Heart left ventricle (tissue), 16 donors: ENCODE measurements around the gene IMMP2L. TPM values are rescaled to one million over a fixed set of nuclear protein-coding genes. Genes with fewer than 3 reads are reported as not detected.

Experiments used
- ATAC-seq, 4 donors: fragments of 200-7000 bp; cut with Tn5 transposase; one replicate each; pipeline ENCODE4 v1.9.1; 2020 to 2022; ENCODE audit warnings: moderate library complexity in 4 of 4, mild to moderate bottlenecking in 3 of 4, moderate number of reproducible peaks in 1 of 4
- DNase-seq, 5 donors: peaks; one replicate each; pipeline ENCODE4 v3.0.0-alpha.2; 2020
- H3K27ac ChIP-seq, 12 donors: fragments of 200-600 bp; sonication (generic) in 4 of 12; one replicate each; pipeline versions ENCODE4 v1.5.0 to v1.8.0; 2016 to 2022; ENCODE audit warnings: mild to moderate bottlenecking in 2 of 12
- H3K27me3 ChIP-seq, 9 donors: fragments of 200-600 bp; sonication (generic) in 2 of 9; one replicate each; pipeline versions ENCODE4 v1.5.1 to v1.8.0; 2016 to 2022; ENCODE audit warnings: mild to moderate bottlenecking in 3 of 9
- H3K36me3 ChIP-seq, 9 donors: fragments of 200-600 bp; sonication (generic) in 2 of 9; one replicate each; pipeline versions ENCODE4 v1.5.0 to v1.8.0; 2018 to 2022; ENCODE audit warnings: mild to moderate bottlenecking in 2 of 9
- H3K4me1 ChIP-seq, 12 donors: fragments of 200-600 bp; sonication (generic) in 4 of 12; one replicate each; pipeline versions ENCODE4 v1.5.0 to v1.8.0; 2016 to 2022; ENCODE audit warnings: mild to moderate bottlenecking in 3 of 12
- H3K4me3 ChIP-seq, 12 donors: fragments of 200-600 bp; sonication (generic) in 4 of 12; one replicate each; pipeline versions ENCODE4 v1.5.0 to v1.8.0; 2017 to 2022; ENCODE audit warnings: mild to moderate bottlenecking in 9 of 12, moderate library complexity in 4 of 12
- H3K9me3 ChIP-seq, 12 donors: fragments of 200-600 bp; sonication (generic) in 4 of 12; one replicate each; pipeline versions ENCODE4 v1.5.0 to v1.8.0; 2016 to 2022; ENCODE audit warnings: mild to moderate bottlenecking in 1 of 12
- POLR2A ChIP-seq, 2 donors: fragments of 450-650 bp; IDR thresholded peaks; one replicate each; pipeline ENCODE4 v1.6.1; 2017; ENCODE audit warnings: antibody characterized with exemption in 2 of 2, mild to moderate bottlenecking in 2 of 2, moderate library complexity in 2 of 2
- WGBS, 4 donors: extraction: QIAGEN DNeasy Blood & Tissue Kit in 2 of 4; methylation state at CpG; one replicate each; pipeline versions ENCODE4 v1.1.5 to v1.1.7; 2013 to 2018; 5-methylcytosine and 5-hydroxymethylcytosine counted together
- intact Hi-C, 10 donors: fragments of 100-400 bp; cut with DNase I; formaldehyde crosslinking; loops; one replicate each; pipeline versions ENCODE4 v1.11.1 to v1.14.2; 2022
- polyA plus RNA-seq, 2 donors: library from polyadenylated mRNA; stranded (reverse); fragments of 200-250 nt; gene quantifications; one replicate each; pipeline ENCODE4 v1.2.3, GENCODE V29; 2013
- total RNA-seq, 9 donors: library from RNA; depleted of rRNA in 2 of 9; stranded (reverse); fragments of >200 nt in 2 of 9; fragmentation: NEBNext Ultra II Directional in 3 of 9; extraction: Animal tissue kit (Norgen Biotek cat#: 25700) in 3 of 9; gene quantifications; one replicate each; pipeline versions ENCODE4 v1.1.0 to v1.2.4, GENCODE V29; 2016 to 2023
- TF ChIP-seq, protein P1 (sequence below), 12 donors: fragments of 200-600 bp; sonication (generic) in 4 of 12; IDR thresholded peaks; one replicate each; pipeline versions ENCODE4 v1.5.0 to v1.8.0; 2018 to 2022; ENCODE audit warnings: antibody characterized with exemption in 12 of 12, mild to moderate bottlenecking in 5 of 12
- donor health status: ischemic (EF 13 %, LVEDD 7.1; RV severe dilation, severe dysfunction).
- donor health status: healthy with polysubstance abuse.
- donor health status: DM: no; HTN: yes; CAD: no.
- donor health status: DM: no; HTN: no; CAD: no.
- donor health status: ischemic (EF 25% LVEDD 6.9; RV normal size, moderate dysfunction).
- donor health status: ischemic (EF 25% LVEDD 5.7; RV mildly dilated, moderate dysfunction).
- donor health status: healthy.
- donor health status: DM: yes; HTN: yes; CAD: no.
- donor health status: ischemic (EF 35%, LVEDD 5.7; RV mildly dilated, moderate dysfunction).
- donor health status: nonischemic (EF 11% LVEDD 7.7; RV severe dilation, severe dysfunction).
- donor health status: DM: yes; HTN: yes; CAD: no.
- donor health status: PGD.
- donor health status: ischemic (EF 29% LVEDD 5.4; RV normal size, mild dysfunction).
- donor health status: nonischemic (EF 23%, LVEDD 6.1; RV moderate dilation, normal function).

IMMP2L gene
- total and polyA plus RNA-seq, 11 donors: 5.1 to 17.2 (median 15.9) TPM

DNA sequence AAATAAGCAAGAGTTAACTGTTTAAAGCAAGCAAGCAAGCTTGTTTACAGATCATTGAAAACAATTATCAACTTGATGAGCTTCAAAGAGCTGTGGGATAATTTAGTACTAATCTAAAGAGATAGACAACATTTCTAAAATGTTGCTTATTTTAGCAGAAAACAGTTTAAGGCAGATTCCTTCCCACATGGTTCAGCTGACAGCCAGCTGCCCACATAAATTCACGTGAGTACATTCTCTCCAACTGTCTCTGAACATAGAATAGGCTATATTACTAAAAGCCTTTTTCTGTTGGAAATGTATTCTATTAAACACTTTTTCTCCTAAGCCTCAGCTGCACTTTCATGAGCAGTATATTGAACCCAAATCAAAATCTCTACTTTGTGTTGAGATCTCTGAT is 297.3 kb downstream of the IMMP2L start:
- DNase-seq (no peak), ATAC-seq (no peak)
- Histone ChIP-seq H3K4me3 (no peak overlapping the region), H3K36me3 (no peaks in the 10 kb centered on the region), H3K4me1 (peaks cover 0 to 24% (median 7%) of the 10 kb centered on the region in 12 donors), H3K9me3 (no peaks in the 10 kb centered on the region), H3K27ac (no peak overlapping the region), H3K27me3 (no peaks in the 10 kb centered on the region)
- no peak for TF ChIP-seq POLR2A (IDR thresholded peaks at IDR 0.05)
- TF ChIP-seq, protein P1, sequence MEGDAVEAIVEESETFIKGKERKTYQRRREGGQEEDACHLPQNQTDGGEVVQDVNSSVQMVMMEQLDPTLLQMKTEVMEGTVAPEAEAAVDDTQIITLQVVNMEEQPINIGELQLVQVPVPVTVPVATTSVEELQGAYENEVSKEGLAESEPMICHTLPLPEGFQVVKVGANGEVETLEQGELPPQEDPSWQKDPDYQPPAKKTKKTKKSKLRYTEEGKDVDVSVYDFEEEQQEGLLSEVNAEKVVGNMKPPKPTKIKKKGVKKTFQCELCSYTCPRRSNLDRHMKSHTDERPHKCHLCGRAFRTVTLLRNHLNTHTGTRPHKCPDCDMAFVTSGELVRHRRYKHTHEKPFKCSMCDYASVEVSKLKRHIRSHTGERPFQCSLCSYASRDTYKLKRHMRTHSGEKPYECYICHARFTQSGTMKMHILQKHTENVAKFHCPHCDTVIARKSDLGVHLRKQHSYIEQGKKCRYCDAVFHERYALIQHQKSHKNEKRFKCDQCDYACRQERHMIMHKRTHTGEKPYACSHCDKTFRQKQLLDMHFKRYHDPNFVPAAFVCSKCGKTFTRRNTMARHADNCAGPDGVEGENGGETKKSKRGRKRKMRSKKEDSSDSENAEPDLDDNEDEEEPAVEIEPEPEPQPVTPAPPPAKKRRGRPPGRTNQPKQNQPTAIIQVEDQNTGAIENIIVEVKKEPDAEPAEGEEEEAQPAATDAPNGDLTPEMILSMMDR (IDR thresholded peaks at IDR 0.05): no peak
- WGBS, 4 donors: 79 to 93% (median 86%) methylated on average over 1 of the region's 1 CpG
- intact Hi-C loops: no loop called here

DNA sequence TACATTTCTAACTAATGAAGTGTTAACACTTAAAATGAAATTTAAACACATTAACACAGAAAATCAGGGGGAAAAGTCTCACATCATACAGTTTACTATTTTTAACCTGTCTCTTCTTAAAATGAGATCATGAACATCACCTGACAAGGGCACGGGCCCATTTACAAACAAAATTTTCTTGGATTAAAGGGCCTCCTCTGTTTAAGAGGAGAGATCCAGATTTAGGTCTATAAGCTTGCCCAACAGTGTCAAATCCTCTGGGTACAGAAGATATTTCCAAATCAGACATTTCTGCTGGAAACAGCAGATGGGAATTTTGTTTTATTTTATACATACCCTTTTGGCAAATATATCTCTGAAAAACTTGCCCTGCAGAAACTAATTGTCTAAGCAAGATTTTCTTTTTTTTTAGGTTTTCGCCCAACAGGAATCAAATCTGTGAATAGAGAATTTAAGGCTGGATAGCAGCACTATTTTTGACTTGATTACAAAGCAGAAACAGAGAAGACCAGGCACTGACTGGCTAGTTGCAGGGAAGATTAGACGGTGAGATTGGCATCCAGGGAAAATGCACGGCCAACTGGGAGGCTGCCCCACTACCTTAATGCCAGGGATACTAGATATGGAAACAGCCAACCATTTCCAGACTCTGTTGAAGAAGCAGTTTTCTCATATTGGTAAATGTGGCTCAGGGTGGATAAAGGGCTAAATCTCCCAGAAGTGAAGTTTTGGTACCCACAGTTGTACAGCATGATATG is 298.0 kb downstream of the IMMP2L start:
- no peak for DNase-seq
- Histone ChIP-seq H3K4me3 (no peak overlapping the region), H3K27me3 (no peaks in the 10 kb centered on the region), H3K9me3 (no peaks in the 10 kb centered on the region), H3K36me3 (no peaks in the 10 kb centered on the region), H3K4me1 (peaks cover 0 to 24% (median 7%) of the 10 kb centered on the region in 12 donors), H3K27ac (no peak overlapping the region)
- 60 to 69% (median 67%) methylated on average over 4 of the region's 4 CpGs for WGBS, 4 donors
- no peak for ATAC-seq
- TF ChIP-seq POLR2A (IDR thresholded peaks at IDR 0.05): no peak
- TF ChIP-seq, protein P1 (IDR thresholded peaks at IDR 0.05): no peak
- intact Hi-C loops: no loop called here

DNA sequence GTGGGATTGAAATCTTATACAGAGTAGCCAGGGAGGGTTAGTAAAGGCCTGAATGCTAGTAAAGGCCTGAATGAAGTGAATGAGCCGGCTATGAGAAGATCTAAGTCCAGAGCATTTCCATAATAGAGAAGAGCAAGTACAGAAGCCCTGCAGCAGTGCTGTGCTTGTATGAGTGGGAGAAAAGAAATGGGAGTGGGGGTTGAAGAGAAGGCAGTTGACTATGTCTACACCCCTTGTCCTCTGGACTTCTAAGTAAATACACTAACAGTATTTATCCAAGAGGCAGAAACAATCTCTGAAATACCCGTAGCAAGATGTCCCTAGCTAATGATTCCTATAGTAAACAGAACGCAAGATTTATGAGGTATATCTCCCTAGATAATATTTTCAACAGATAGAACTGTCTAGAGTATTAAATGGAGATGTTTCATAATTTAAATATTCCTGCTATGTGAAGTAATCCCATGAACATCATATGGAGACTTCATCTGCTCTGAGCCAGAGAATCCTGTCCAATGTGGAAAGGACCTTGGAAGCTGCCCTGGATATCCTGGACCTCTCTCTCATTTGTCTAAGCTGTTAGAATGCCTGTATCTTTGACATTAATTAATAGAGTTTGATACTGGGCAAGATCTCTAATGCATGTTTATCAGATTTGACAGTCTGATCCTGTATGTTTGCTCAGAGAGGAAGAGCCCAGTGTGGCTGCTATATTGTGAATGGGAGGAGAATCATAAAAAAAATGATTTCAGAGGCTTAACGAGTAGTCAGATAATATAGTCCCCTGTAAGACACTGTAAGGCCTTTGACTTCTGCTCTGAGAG is 299.8 kb downstream of the IMMP2L start:
- Histone ChIP-seq H3K27me3 (no peaks in the 10 kb centered on the region), H3K9me3 (no peaks in the 10 kb centered on the region), H3K36me3 (no peaks in the 10 kb centered on the region), H3K4me3 (no peak overlapping the region), H3K4me1 (peaks cover 0 to 24% (median 7%) of the 10 kb centered on the region in 12 donors), H3K27ac (no peak overlapping the region)
- no peak for TF ChIP-seq POLR2A (IDR thresholded peaks at IDR 0.05)
- TF ChIP-seq, protein P1 (IDR thresholded peaks at IDR 0.05): no peak
- DNase-seq (no peak), ATAC-seq (no peak)
- WGBS, 4 donors: 81 to 95% (median 93%) methylated on average over 4 of the region's 4 CpGs
- intact Hi-C loops: no loop called here

DNA sequence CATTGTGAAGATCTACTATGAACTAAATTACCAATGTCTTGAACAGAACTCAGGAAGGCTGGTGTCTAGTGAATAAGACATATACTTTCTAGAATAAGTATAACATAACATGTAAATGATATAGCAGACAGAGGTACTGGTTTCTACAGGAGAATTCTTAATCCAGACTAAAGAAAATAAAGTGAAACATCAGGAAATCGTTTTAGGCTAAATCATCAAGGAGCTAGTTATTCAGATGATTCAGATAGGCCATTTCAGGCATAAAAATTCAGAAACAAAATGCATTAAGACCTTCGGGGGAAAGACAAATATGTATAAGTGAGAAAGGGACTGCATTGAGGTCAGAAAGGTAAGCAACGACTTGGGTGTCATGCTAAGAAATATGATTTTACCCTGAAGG is 300.8 kb downstream of the IMMP2L start:
- Histone ChIP-seq H3K27me3 (no peaks in the 10 kb centered on the region), H3K4me3 (no peak overlapping the region), H3K9me3 (no peaks in the 10 kb centered on the region), H3K4me1 (peaks cover 0 to 24% (median 7%) of the 10 kb centered on the region in 12 donors), H3K27ac (no peak overlapping the region), H3K36me3 (no peaks in the 10 kb centered on the region)
- 89 to 94% (median 91%) methylated on average over 3 of the region's 3 CpGs for WGBS, 4 donors
- TF ChIP-seq POLR2A (IDR thresholded peaks at IDR 0.05): no peak
- TF ChIP-seq, protein P1 (IDR thresholded peaks at IDR 0.05): no peak
- intact Hi-C loops: no loop called here
- no peak for ATAC-seq
- no peak for DNase-seq
